GM12878 (cell line): ENCODE measurements around the gene ZMYND11. TPM values are rescaled to one million over a fixed set of nuclear protein-coding genes. Genes with fewer than 3 reads are reported as not detected.

Experiments used
- ATAC-seq: fragments of 200-7000 bp; cut with Tn5 transposase; 3 replicates; pipeline ENCODE4 v1.9.1; 2020; ENCODE audit warnings: mild to moderate bottlenecking, moderate library complexity
- BruUV-seq: library from RNA; stranded (reverse); fragments of 400-500 nt; replicated peaks from 2 replicates; lab custom pipeline; 2021; lab: Mats Ljungman, UMichigan
- CTCF ChIA-PET: fragments of 300-600 bp; sonication (Branson Sonifier 250); formaldehyde crosslinking; extraction: SDS; loops from one replicate; lab custom pipeline; 2021; ENCODE audit warnings: inconsistent platforms; lab: Yijun Ruan, JAX
- POLR2A ChIA-PET: fragments of 350-600 bp; formaldehyde crosslinking; extraction: SDS; loops from one replicate; lab custom pipeline; 2021; ENCODE audit warnings: inconsistent platforms; lab: Charles Lee
- RAD21 ChIA-PET: fragments of 300-600 bp; sonication (Branson Sonifier 250); formaldehyde crosslinking; loops from one replicate; lab custom pipeline; 2023; ENCODE audit warnings: antibody characterized with exemption; ENCODE audit not compliant: unreplicated experiment; lab: Charles Lee
- SMC1A ChIA-PET: fragments of 300-600 bp; sonication (Branson Sonifier 250); formaldehyde crosslinking; loops from one replicate; lab custom pipeline; 2023; ENCODE audit not compliant: unreplicated experiment, uncharacterized antibody; lab: Charles Lee
- DNase-seq: peaks from one replicate; pipeline ENCODE4 v3.0.0-alpha.2; 2011; ENCODE audit warnings: low read depth, low spot score
- FAIRE-seq: peaks from 3 replicates; lab custom pipeline; 2011; peaks lifted over from hg19 to GRCh38; lab: Jason Lieb, UNC
- H2AFZ ChIP-seq: 2 replicates; pipeline ENCODE4 v1.6.0; 2011; ENCODE audit warnings: low read depth, low read length, control low read depth; ENCODE audit not compliant: control insufficient read depth
- H3K27ac ChIP-seq: 2 replicates; pipeline ENCODE4 v1.5.1; 2011; ENCODE audit warnings: control low read depth; ENCODE audit not compliant: control insufficient read depth, insufficient read depth
- H3K27me3 ChIP-seq, 2 experiments: replicated peaks in 1 of 2; 2 replicates each; pipeline versions ENCODE4 v1.6.0 to v1.6.1; 2011; ENCODE audit warnings: low read length in 1 of 2; ENCODE audit not compliant: control insufficient read depth in 2 of 2, insufficient read depth in 2 of 2
- H3K36me3 ChIP-seq, 2 experiments: 2 replicates each; pipeline ENCODE4 v1.5.1; 2011; ENCODE audit warnings: low read length in 1 of 2; ENCODE audit not compliant: control insufficient read depth in 2 of 2, insufficient read depth in 2 of 2
- H3K4me1 ChIP-seq: 2 replicates; pipeline ENCODE4 v1.6.1; 2011; ENCODE audit warnings: mild to moderate bottlenecking, low read length, moderate library complexity, mixed read lengths; ENCODE audit not compliant: control insufficient read depth, insufficient read depth
- H3K4me2 ChIP-seq: 2 replicates; pipeline ENCODE4 v1.6.0; 2011; ENCODE audit warnings: control low read depth; ENCODE audit not compliant: control insufficient read depth, insufficient read depth
- H3K4me3 ChIP-seq: fragments of 200-600 bp; sonication (generic); 2 replicates; pipeline ENCODE4 v1.5.1; 2016
- H3K79me2 ChIP-seq: 2 replicates; pipeline ENCODE4 v1.6.0; 2011; ENCODE audit warnings: low read length; ENCODE audit not compliant: control insufficient read depth, insufficient read depth
- H3K9ac ChIP-seq: 2 replicates; pipeline ENCODE4 v1.8.0; 2011; ENCODE audit warnings: low read length, control low read depth, mixed read lengths; ENCODE audit not compliant: control insufficient read depth, insufficient read depth
- H3K9me3 ChIP-seq: replicated peaks from 3 replicates; pipeline ENCODE4 v1.5.1; 2011; ENCODE audit warnings: mild to moderate bottlenecking, low read length; ENCODE audit not compliant: control insufficient read depth, insufficient read depth
- H4K20me1 ChIP-seq: 2 replicates; pipeline ENCODE4 v1.6.0; 2011; ENCODE audit not compliant: control insufficient read depth, insufficient read depth
- ATF2 ChIP-seq: IDR thresholded peaks from 2 replicates; pipeline ENCODE4 v1.6.1; 2012; ENCODE audit warnings: low read length, inconsistent platforms
- CBX3 ChIP-seq: fragments of 200-600 bp; sonication (generic); IDR thresholded peaks from 2 replicates; pipeline ENCODE4 v1.6.1; 2016; ENCODE audit warnings: low read depth, borderline replicate concordance
- E2F4 ChIP-seq: IDR thresholded peaks from 2 replicates; pipeline ENCODE4 v1.6.1; 2012; ENCODE audit warnings: low read depth, low read length, improper control_type of control experiment
- EGR1 ChIP-seq, 2 experiments: IDR thresholded peaks; 1 replicate in 1 of 2; 2 replicates in 1 of 2; pipeline ENCODE4 v1.6.1; 2011 to 2012; ENCODE audit warnings: low read depth in 2 of 2, low read length in 2 of 2, borderline replicate concordance in 1 of 2, mild to moderate bottlenecking in 1 of 2, moderate library complexity in 1 of 2
- HDAC2 ChIP-seq: fragments of 200-600 bp; sonication (generic); IDR thresholded peaks from 2 replicates; pipeline ENCODE4 v1.6.1; 2017
- MEF2B ChIP-seq: fragments of 450-650 bp; IDR thresholded peaks from 2 replicates; pipeline ENCODE4 v1.6.1; 2018; ENCODE audit warnings: mild to moderate bottlenecking, moderate library complexity; ENCODE audit not compliant: partially characterized antibody, poor library complexity, severe bottlenecking
- TAF1 ChIP-seq: IDR thresholded peaks from 2 replicates; pipeline ENCODE4 v1.6.1; 2011; ENCODE audit warnings: mild to moderate bottlenecking, low read depth, low read length, borderline replicate concordance
- TARDBP ChIP-seq: IDR thresholded peaks from 2 replicates; pipeline ENCODE4 v1.6.1; 2016; ENCODE audit warnings: borderline replicate concordance
- WGBS: methylation state at CpG from one replicate; pipeline ENCODE4 v1.1.6; 2016; ENCODE audit warnings: low lambda C conversion rate; ENCODE audit not compliant: insufficient replicate concordance, insufficient coverage; ENCODE audit errors: missing lambda C conversion rate; 5-methylcytosine and 5-hydroxymethylcytosine counted together
- in situ Hi-C: fragments of 300-500 bp; cut with MboI; formaldehyde crosslinking; loops from 9 replicates; pipeline ENCODE4 v1.14.3; 2018; ENCODE audit warnings: mixed read lengths
- intact Hi-C: fragments of 100-400 bp; cut with micrococcal nuclease; formaldehyde crosslinking; loops from one replicate; pipeline ENCODE4 v1.14.2; 2022; ENCODE audit not compliant: unreplicated experiment
- polyA plus RNA-seq, 11 experiments: library from polyadenylated mRNA; depleted of rRNA in 4 of 11; unstranded in 6 of 11; stranded (reverse) in 5 of 11; fragments of >200 nt; fragmentation: Nextera tagmentation in 4 of 11; fragmentation: Illumina TruSeq in 1 of 11; extraction: Ambion mirVana in 4 of 11; extraction: Trizol in 1 of 11; gene quantifications; 1 replicate in 1 of 11; 2 replicates in 10 of 11; pipeline versions ENCODE4 v1.2.1 to v1.2.3, GENCODE V29; 2011 to 2016; ENCODE audit warnings: inconsistent platforms in 2 of 11, missing spikeins in 2 of 11, low read depth in 1 of 11
- total RNA-seq, 4 experiments: library from RNA; depleted of rRNA in 3 of 4; stranded (reverse); fragments of >200 nt in 3 of 4; fragmentation: Illumina TruSeq in 1 of 4; extraction: Trizol in 1 of 4; gene quantifications; 2 replicates each; pipeline versions ENCODE4 v1.2.1 to v1.2.3, GENCODE V29; 2013 to 2021
- TF ChIP-seq, protein P1 (sequence below): fragments of 150-350 bp; IDR thresholded peaks from 2 replicates; pipeline ENCODE4 v1.6.1; 2014; ENCODE audit warnings: mild to moderate bottlenecking, low read depth, low read length

The ZMYND11 gene
- total and polyA plus RNA-seq, 10 of the 15 experiments (the other 5 are each of a cell fraction or from before 2014, with no cell fraction given) = 3.3 to 24.4 (median 13.1) TPM

GRCh38 chr10:105806-106205, 29.4 kb upstream of the ZMYND11 start:
- no peaks in the 10 kb centered on the region for H3K36me3 ChIP-seq
- H3K27ac ChIP-seq = no peak overlapping the region
- H3K4me3 ChIP-seq = no peak overlapping the region
- FAIRE-seq (no peak), DNase-seq (no peak), ATAC-seq (no peak)
- no peaks in the 10 kb centered on the region for H3K27me3 ChIP-seq
- POLR2A ChIA-PET = no interaction called here
- SMC1A ChIA-PET = no interaction called here
- BruUV-seq = no TSS peak
- H2AFZ ChIP-seq = no peak overlapping the region
- WGBS = 65% methylated on average over 4 of the region's 4 CpGs
- H3K9ac ChIP-seq = no peak overlapping the region
- H3K9me3 ChIP-seq = no peaks in the 10 kb centered on the region; the same call in 2 of the 3 replicates
- no peaks in the 10 kb centered on the region for H3K4me1 ChIP-seq
- H4K20me1 ChIP-seq = no peaks in the 10 kb centered on the region
- no peaks in the 10 kb centered on the region for H3K79me2 ChIP-seq
- H3K4me2 ChIP-seq = no peak overlapping the region
- CTCF ChIA-PET = no interaction called here
- intact Hi-C loops (no loop called here), in situ Hi-C loops (no loop called here)
- TF ChIP-seq EGR1 (IDR thresholded peaks at IDR 0.05; ENCODE audit: borderline replicate concordance in 1 of 2, low read depth in 2 of 2, low read length in 2 of 2) (no peak), ATF2 (no peak)
- TF ChIP-seq, all 136 proteins: peak for 0
- RAD21 ChIA-PET = no interaction called here

- no peaks in the 10 kb centered on the region for H3K4me1 ChIP-seq
- H3K4me2 ChIP-seq = no peak overlapping the region
- no TSS peak for BruUV-seq
- H3K9me3 ChIP-seq = no peaks in the 10 kb centered on the region; the same call in 2 of the 3 replicates
- no peak overlapping the region for H2AFZ ChIP-seq
- DNase-seq (no peak), ATAC-seq (no peak), FAIRE-seq (no peak)
- 32% methylated on average over 6 of the region's 6 CpGs for WGBS
- H3K27ac ChIP-seq = no peak overlapping the region
- no peak overlapping the region for H3K4me3 ChIP-seq
- H4K20me1 ChIP-seq = no peaks in the 10 kb centered on the region
- SMC1A ChIA-PET = no interaction called here
- H3K9ac ChIP-seq = no peak overlapping the region
- CTCF ChIA-PET = no interaction called here
- POLR2A ChIA-PET = no interaction called here
- no peaks in the 10 kb centered on the region for H3K27me3 ChIP-seq
- H3K36me3 ChIP-seq = no peaks in the 10 kb centered on the region
- RAD21 ChIA-PET = no interaction called here
- H3K79me2 ChIP-seq = no peaks in the 10 kb centered on the region
- in situ Hi-C loops = no loop called here
- intact Hi-C loops = no loop called here
- TF ChIP-seq, protein P1, sequence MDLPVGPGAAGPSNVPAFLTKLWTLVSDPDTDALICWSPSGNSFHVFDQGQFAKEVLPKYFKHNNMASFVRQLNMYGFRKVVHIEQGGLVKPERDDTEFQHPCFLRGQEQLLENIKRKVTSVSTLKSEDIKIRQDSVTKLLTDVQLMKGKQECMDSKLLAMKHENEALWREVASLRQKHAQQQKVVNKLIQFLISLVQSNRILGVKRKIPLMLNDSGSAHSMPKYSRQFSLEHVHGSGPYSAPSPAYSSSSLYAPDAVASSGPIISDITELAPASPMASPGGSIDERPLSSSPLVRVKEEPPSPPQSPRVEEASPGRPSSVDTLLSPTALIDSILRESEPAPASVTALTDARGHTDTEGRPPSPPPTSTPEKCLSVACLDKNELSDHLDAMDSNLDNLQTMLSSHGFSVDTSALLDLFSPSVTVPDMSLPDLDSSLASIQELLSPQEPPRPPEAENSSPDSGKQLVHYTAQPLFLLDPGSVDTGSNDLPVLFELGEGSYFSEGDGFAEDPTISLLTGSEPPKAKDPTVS = no peak
- TF ChIP-seq CBX3 = no peak
- TF ChIP-seq HDAC2 = no peak
- no peak for TF ChIP-seq E2F4
- TF ChIP-seq TAF1 = no peak
- no peak for TF ChIP-seq MEF2B
- TF ChIP-seq TARDBP = no peak
Measured at GRCh38 chr10:106740-107139, 28.5 kb upstream of the ZMYND11 start.
